IPS DF 4.7 (cell line): ENCODE measurements around the gene KRI1.

Source experiments
- DNase-seq: peaks from one replicate; pipeline ENCODE4 v3.0.0-alpha.2; 2013; ENCODE audit warnings: low spot score; ENCODE audit errors: extremely low read depth

The KRI1 gene

GRCh38 chr19:10565567-10566407, at the start of gene KRI1:
TSS of gene KRI1 (minus strand) at chr19:10566010. CDS start at chr19:10565999, 11 bp downstream.
- DNase-seq: no peak

- DNase-seq: no peak
Measured at GRCh38 chr19:10612499-10613119, 46.8 kb upstream of the KRI1 start.

GRCh38 chr19:10611907-10612306, 46.1 kb upstream of the KRI1 start:
- no peak for DNase-seq

GRCh38 chr19:10604460-10604980, 38.7 kb upstream of the KRI1 start:
- DNase-seq: no peak

GRCh38 chr19:10603873-10604459, 38.2 kb upstream of the KRI1 start:
- DNase-seq: no peak

- no peak for DNase-seq
Measured at GRCh38 chr19:10603084-10603872, 37.5 kb upstream of the KRI1 start.

- no peak for DNase-seq
Measured at GRCh38 chr19:10602330-10603083, 36.7 kb upstream of the KRI1 start.

GRCh38 chr19:10601999-10602329, 36.2 kb upstream of the KRI1 start:
- DNase-seq: no peak

GRCh38 chr19:10600149-10600548, 34.3 kb upstream of the KRI1 start:
- DNase-seq: no peak

GRCh38 chr19:10593820-10594637, 28.2 kb upstream of the KRI1 start:
- no peak for DNase-seq

- DNase-seq: no peak
Measured at GRCh38 chr19:10593148-10593547, 27.3 kb upstream of the KRI1 start.

- no peak for DNase-seq
Measured at GRCh38 chr19:10587839-10588150, 22.0 kb upstream of the KRI1 start.

GRCh38 chr19:10587022-10587838, 21.4 kb upstream of the KRI1 start, which contains the start of gene AP1M2:
TSS of gene AP1M2 (minus strand) at chr19:10587312. CDS start at chr19:10587231, 81 bp downstream.
- no peak for DNase-seq

- no peak for DNase-seq
Measured at GRCh38 chr19:10586396-10586795, 20.6 kb upstream of the KRI1 start.

- DNase-seq: no peak
Measured at GRCh38 chr19:10583036-10583776, 17.4 kb upstream of the KRI1 start.

- DNase-seq: no peak
Measured at GRCh38 chr19:10582091-10582490, 16.3 kb upstream of the KRI1 start.

GRCh38 chr19:10580979-10581631, 15.3 kb upstream of the KRI1 start:
- no peak for DNase-seq

GRCh38 chr19:10577951-10578350, 12.1 kb upstream of the KRI1 start:
- DNase-seq: no peak
